ENCODE results near the gene RHBDL1.

RHBDL1 gene

DNA sequence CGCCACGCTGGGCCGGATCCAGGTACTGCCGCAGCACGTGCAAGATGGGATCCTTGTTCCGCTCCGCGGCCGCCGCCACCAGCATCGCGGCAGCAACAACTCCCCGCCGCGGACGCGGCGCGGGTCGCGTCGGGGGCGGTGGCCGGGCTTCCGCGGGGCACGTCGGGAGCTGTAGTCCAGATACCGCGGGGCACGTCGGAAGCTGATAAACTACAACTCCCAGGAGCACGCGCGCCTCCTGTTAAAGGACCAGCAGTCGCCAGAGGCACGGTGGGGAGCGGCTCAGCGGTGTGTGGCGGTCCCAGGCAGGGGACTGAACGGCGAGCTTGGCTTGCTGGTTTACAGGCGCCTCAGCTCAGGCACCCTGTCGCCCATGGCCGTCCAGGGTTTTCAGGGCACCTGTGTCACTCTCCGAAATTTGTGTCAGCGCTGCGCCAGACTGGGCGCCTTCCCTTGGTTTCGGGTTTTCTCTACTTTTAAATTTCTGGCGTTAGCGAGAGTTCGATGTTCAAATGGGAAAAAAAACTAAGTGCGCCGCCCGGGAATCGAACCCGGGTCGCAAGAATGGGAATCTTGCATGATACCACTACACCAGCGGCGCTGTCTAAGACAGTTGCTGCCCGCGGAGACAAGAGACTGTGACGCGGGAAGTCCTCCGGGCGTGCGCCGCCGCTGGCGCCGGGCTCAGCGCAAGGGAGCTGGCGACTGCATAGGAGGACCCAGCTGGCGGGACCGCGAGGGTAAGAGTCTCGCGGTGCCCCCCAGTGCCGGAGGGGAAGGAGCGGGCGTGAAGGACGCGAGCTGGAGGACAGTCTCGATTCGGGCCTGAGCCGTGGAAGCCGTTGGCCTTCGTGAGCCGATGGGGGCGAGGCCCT, 39.0 kb upstream of the RHBDL1 start, which contains the start of gene METTL26:
Gene METTL26 (minus strand): TSS at position 100 of the 875 bp plus-strand sequence. CDS start 15 bp downstream, at position 85.
- peak; percentile 86 to 99 (median 96) for DNase-seq

DNA sequence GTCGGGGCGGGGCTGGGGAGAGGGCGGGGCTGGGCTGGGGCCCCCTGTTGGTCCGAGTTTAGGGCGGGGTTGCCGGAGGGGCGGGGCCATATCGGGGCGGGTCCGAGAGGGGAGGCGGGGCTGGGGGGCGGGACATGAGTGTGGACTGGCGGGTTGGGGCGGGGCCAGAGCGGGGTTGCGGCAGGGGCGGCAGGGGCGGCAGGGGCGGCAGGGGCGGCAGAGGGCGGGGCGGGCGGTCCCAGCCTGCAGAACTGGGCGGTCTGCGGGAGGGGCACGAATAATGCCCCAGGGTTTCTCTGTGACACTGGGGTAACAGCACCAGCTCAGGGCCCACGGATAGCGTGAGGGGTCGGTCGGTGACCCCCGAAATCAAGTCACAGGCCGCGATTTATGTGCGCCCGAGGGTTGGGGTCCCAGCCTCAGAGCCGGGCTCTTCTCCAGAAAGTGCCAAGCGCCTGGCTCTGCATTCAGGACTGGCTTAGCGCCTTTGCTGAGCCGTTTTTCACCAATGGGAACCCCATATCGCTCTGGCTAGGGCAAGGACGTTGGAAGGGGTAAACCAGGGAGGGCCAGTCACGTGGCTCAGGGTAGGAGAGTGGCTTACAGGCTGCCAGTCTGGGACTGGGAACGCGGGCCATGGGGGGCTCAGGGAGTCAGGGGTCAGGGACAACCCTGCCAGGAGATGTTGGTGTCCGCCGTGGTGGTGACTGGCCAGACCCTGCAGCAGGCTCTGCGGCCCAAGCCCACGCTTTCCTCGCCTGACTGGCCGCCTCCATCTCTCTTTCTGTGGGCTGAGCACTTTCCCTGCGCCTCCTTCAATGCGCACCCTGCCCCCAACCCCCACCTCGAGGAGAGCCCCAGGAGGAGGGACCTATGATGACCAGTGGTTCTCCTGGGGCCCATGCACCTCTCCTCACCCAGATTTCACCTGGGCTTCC, 38.1 kb upstream of the RHBDL1 start:
- peak in 44 of 51 donors; percentile 10 to 99 (median 94) for DNase-seq

DNA sequence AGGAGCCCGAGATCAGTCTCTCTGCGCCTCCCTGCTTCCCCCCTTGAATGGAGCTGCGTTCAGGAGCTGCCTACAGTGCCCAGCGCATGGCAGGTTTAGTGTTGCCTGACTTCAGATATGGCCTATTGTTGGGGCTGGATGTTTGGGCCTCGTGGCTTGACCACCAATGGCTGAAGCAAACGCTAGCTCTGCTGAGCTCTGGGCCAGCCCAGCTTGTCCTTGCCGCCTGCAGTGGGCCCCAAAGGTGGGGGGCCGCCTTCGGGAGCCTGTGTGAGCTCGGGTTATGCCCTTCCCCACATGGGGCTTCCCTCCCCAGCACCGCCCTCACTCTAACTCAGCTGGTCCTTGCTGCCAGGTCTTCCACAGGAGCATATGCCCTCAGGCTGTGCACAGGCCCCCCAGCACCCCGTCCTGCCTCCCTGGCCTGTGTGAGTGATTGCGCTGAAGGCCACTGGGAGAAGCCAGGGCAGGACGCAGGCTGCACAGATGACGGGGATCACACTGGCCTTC, 37.4 kb upstream of the RHBDL1 start:
- DNase-seq, result no peak

DNA sequence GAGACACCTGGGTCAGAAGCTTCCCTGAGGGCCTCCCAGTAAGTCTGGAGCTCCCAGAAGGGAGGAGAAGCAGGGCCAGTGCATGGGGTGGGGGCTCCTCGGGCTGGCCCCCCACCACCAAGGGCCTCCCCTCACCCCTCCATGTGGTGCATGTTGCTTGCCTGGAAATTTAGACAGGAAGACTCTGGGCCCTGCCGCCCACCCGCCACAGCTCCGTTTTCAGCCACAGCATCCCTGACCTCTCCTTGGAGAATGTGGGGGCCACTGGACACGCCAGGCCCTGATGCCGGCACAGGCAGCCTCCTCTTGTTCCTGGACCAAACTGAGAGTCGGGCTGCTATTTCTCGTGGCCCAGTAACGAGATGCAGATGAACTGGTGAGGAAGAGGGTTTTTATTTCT, 36.6 kb upstream of the RHBDL1 start:
- no peak for DNase-seq

DNA sequence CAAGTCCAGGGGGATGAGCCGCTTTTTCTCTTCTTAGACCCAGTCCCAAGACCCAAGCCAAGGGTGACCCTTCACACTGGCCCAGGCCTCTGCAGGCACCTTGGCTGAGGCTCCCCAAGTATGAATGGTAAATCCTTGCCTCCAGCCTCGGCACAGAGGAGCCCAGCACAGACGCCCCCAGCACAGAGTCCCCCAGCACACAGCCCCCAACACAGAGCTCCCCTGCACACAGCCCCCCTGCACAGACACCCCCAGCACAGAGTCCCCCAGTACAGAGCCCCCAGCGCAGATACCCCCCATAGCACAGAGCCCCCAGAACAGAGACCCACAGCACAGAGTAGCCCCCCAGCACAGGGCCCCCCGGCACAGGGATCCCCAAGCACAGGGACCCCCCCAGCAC, 34.9 kb upstream of the RHBDL1 start:
- no peak for DNase-seq

DNA sequence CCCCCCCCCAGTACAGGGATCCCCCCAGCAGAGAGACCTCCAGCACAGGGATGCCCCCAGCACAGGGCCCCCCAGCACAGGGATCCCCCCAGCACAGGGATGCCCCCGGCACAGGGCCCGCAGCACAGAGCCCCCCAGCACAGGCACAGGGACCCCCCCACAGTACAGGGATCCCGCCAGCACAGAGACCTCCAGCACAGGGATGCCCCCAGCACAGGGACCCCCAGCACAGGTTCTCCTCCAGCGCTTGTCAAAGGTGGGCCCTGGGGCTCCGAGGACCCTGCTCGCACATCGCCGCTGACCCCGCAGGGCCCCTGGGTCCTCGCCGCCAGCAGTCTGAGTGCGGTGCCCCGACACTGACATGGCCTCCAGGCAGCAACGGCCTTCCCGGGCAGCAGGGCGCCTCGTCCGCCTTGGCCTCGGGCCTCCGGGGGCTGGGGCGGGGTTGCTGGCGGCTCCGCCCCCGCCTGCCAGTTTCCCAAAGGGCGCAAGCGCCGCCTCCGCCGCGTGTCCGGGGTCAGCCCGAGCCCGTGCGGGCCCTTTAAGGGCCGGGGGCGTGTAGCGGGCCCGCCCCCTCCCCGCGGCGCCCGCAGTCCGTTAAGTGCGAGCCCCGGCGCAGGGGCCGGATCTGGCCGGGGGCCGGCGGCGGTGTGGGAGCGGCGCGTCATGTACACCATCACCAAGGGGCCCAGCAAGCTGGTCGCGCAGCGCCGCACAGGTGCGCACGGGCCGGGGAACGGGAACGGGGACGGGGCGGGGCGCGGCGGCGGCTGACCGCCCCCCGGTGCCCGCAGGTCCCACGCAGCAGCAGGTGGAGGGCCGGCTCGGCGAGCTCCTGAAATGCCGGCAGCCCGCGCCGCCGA, 33.9 kb upstream of the RHBDL1 start, which contains the start of gene MCRIP2:
Gene MCRIP2 (plus strand): TSS at position 503 of the 863 bp plus-strand sequence. CDS start 164 bp downstream, at position 667.
- peak in 49 of 51 donors; percentile 8 to 87 (median 73) for DNase-seq

DNA sequence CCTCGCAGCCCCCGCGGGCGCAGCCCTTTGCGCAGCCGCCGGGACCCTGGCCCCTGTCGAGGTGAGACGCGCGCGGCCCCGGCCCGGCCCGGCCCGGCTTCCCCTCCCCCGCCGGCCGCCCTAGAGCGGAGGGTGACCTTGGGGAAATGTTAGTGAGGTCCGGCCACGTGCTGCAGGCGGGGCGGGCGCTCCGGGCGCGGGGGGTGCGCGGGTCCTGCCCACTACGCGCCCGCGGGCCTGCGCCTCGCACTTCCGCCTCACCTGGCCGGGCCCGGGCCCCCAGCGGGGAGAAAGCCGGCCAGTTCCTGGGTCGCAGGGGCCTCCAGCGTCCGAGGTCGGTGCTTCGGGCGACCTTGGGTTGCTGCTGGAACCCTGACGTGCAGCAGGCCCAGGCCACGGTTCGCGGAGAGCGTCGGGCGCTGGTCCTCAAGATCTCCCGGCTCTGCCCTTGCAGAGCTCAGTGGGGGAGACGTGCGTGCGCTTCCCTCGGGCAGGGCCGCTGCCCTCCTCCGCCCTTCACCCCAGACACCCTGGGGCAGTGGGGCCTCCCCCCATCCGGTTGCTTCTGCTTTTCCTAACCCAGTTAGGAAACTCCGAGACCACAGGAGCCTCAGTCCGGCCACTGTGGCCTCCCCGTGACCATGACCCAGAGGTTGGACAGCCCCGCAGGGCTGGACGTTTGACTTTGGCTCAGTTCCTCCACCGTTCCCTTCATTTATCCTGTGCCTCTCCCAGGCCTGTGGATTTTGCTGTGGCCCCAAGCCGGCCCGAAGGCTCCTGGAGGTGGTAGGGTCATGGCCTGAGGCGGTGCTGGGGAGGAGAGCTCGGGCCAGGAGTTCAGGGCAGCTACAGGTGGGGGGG, 33.1 kb upstream of the RHBDL1 start:
- peak in 25 of 51 donors; percentile 5 to 63 (median 37) for DNase-seq

DNA sequence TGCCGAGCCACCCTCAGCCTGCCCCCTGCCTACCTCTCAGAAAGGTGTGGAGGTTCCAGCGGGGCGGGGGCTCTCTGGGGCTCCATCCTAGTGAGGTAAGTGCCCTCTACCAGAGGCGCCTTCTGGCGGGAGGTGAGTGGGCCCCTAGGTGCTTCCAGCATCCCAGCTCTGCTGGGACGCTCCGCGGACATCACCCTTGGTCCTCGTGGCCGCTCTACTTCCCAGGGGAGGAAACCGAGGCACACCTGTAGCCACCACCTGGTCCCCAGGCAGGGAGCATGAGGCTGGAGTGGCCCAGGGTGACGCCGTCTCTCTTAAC, 32.5 kb upstream of the RHBDL1 start:
- DNase-seq, result no peak

DNA sequence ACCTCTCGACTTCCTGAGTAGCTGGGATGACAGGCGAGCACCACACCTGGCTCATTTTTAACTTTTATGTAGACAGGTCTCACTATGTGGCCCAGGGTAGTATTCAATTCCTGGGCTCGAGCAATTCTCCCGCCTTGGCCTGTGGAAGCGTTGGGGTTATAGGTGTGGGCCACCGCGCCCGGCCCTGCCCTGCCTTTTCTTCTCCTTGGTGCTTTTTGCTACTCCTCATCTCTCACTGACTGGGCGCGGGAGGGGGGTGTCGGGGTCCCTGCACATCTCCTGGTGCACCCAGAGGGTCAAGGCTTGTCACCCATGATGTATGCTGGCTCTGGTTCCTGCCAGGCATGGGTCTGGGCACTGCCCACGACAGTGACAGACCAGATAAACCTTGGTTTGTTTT, 30.9 kb upstream of the RHBDL1 start:
- no peak for DNase-seq

DNA sequence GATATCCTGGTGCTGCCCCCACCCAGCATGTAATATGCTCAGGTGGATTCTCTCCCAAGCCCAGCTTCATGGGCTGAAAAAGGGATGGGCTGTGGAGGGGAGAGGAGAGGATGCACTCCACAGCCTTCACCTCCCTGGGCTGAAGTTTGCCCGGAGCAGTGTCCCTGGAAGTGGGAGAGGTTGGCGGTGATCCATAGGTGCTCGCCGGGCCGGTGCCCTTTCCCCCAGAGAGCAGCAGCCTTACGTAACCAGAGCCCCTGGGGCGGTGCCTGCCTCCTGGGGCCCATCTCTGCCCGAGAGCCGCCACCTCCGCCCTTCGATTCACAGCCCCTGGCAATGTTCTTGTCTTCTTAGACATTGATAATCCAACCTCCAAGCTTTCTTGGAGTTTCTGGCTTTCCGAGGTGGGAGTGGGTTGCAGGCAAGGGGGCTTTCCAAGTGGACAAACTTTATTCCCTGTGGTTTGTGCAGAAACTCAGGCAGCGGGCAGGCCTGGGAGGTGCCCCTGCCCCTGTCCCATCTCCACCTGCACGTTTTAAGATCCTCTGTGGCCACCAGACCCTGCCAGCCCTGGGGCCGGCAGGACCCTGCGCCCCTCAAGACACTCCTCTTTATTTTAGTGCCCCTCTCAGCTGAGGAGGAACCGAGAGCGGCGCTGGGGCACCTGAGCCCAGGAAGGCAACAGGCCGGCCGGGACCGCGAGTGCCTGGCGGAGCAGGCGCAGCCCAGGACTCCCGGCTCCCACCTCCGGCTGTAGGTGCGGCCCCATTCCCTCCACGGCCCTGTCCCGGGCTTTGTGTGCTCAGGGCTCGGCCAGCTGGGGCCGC, 29.4 kb upstream of the RHBDL1 start:
- DNase-seq, result no peak

DNA sequence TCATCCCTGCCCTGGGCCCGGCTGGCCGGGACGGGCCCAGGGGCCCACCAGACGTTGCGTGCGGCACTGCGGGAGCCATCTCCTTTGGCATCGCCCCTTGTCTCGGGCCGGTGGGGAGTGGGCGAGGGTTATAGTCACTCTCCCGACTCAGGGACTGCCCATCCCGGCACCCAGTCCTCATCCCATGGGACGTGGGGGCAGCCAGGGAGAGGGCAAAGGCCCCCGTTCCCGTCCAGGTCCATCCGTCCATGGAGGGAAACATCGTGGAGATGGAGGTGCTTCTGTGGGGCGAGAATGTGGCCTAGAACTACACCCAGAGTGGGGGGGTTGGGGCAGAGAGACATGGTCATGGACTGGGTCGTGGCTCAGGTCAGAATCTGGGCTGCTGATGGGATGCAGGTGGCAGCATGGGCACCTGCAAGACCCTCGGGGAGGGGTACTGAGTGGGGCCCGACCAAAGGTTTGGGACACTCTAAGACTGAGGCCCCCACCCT, 28.7 kb upstream of the RHBDL1 start:
- no peak for DNase-seq

DNA sequence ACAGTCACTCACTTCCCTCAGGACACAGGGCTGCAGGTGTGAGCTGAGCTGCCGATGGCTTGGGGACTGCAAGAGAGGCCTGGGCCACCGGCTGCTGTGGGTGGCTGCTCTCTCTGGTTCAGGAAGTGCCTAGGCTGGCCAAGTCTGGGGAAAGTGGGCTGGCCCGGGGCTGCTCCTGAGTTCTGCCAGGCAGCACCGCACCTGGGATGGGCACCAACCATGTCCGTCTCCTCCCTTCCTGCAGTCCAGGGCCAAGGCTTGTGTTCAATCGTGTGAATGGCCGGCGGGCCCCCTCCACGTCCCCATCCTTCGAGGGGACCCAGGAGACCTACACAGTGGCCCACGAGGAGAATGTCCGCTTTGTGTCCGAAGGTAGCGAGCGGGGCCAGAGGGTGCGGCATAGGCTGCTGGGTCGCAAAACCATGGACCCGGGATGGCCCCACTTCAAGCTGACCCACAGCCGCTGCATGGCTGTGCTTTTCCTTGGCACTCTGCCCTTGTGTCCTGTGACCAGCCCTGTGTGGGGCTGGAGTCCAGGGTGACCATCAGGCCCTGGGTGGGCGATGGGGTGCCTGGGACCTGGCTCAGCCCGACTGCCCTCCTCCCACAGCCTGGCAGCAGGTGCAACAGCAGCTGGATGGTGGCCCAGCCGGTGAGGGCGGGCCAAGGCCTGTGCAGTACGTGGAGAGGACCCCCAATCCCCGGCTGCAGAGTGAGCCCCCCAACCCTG, 28.1 kb upstream of the RHBDL1 start:
- peak in 2 of 51 donors; percentile 15 to 18 for DNase-seq

DNA sequence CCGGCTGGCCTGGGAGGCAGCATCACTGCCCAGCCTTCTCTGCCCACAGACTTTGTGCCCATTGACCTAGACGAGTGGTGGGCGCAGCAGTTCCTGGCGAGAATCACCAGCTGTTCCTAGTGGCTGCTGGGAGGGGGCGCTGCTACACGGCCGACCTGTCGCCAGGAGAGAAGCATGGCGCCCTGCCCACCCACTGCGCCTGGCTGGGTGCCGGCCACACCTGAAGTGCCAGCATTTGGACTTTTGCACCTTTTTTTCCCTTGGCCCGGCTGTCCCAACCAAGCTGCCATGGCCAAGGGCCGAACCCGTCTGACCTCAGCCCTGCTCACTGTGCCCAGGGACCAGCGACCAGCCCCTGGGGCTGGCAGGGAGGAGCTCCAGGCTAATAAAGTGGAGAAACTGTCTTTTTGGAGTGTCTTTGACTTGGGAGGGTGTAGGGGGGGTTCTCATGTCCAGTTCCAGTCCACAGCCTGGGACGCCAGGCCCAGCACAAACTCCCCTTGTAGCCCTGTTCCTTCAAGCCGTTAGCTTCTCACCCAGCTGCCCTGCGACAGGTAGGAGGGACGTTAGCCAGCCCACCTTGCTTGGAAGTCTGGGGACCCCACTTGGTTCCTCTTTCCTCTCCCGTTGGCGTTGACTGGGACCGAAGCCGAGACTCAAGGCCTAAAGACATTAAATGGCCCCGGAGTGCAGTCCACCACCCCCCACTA, 27.2 kb upstream of the RHBDL1 start:
- DNase-seq, result peak in 6 of 51 donors; percentile 11 to 25 (median 22)

DNA sequence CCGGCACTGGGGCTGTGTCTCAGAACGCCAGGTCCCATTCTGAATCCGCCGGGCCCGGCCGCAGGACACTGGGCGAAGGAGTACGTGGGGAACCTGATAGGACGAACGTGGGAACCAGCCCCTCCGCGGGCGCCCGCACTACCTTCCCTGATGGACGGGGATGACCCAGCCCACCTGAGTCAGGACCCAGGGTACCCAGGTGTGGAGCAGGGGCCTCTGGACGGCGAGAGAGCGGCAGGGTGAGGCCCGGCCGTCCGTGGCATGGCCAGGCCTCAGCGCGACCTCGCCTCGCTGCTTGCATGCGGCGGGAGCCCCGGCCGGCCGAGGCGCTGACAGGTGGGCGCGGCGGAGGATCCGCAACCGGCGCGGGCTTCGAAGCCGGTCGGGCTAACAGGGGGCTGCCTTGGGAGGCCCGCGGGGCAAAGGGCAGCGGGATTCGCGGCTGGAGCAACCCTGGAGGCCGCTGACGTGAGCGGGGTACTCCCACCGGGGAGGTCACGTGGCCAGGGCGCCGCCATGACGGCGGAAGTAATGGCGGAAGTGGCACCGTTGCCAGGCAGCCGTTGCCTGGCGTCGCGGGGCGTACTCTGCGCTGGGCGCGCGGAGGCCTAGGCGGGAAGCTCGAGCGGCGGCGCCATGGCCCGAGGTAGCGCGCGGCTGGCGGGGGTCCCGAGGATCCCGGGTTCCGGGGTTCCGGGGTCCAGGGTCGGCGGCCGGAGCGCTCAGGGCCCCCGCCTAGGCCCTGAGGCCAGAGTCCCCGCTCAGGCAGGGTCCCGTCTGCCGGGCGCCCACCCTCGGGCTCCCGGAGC, 26.5 kb upstream of the RHBDL1 start, which contains the start of gene WDR90:
Gene WDR90 (plus strand): TSS at position 585 of the 809 bp plus-strand sequence. CDS start 52 bp downstream, at position 637.
- peak; percentile 39 to 98 (median 89) for DNase-seq

DNA sequence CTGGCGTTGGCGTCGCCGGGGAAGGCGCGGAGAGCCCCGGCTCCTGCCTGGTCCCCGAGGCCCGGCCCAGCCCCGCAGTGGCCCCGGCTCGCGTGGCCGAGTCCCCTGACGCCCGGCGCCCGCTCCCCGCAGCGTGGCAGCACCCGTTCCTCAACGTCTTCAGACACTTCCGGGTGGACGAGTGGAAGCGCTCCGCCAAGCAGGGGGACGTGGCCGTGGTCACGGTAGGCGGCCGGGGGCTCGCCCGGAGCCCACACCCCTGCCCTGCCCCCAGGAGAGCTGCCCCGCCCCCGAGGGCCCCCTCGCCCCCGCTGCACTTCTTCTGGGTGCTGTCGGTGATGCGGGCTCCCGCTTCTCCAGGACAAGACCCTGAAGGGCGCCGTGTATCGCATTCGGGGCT, 25.8 kb upstream of the RHBDL1 start:
- DNase-seq, result no peak

DNA sequence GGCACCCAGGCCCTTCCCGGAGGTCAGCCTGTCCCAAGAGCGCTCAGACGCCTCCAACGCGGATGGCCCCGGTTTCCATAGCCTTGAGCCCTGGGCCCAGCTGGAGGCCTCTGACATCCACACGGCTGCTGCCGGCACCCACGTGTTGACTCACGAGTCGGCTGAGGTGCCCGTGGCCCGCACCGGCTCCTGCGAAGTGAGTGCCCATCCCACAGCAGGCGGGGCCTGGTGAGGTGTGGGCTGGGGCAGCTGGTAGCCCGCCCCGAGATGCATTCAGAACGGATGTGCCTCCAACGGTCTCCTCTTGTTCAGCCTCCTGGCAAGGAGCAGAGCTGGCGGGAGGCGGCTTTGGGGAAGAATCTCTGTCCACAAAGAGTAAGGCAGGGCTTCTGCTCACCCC, 23.6 kb upstream of the RHBDL1 start:
- no peak for DNase-seq

Measured in hypothalamus (tissue), 51 donors.